ENCODE results near the gene PIK3R5.
"Not testable (repeated sequence)": the region's sequence is repeated elsewhere in the genome, so short reads cannot be mapped to it uniquely, and the experiment has no call there.

PIK3R5 gene

DNA sequence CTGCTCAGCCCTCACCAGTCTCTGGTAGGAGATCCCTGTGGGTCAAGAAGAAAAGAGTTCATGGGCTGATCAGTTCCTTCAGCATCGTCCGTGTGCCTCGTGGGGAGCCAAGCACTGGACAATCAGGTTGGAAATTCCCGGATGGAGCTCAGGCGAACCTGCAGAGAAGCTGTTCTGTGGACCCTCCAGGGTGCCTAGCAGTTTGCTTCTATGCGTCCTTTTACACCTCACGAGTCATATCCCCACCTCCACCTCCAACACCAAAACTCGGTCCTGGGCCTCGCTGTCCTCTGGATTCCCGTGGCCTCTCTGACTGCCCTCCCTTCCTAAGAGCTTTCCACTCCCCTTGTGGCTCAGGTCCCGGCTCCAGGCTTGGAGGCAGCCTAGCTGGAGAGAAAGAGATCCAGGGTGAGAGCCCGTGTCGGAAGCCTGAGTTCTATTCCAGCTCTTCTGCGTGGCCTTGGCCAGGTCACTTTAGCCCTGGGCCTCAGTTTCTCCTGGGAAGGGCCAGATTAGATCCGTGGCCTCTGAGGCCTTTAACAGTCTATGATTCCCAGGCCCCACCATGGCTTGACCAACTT, 71.8 kb downstream of the PIK3R5 start:
- no peak for DNase-seq

DNA sequence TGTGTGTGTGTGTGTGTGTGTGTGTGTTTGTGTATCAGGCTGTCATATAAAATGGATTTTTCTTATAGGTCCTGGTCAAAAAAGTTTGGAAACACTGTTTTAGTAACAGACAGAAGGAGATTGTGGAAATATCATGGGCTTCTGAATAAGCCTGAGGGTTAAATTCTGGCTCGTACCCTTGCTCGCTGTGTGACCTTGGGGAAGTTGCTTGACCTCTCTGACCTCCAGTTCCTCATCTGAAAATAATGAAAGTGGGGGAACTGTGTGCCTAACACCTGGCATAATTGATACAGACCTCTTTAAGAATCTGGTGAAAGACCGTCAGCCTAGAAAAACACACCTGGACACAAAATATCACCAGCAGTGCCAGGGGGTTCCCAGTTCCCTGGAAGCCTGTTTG, 72.4 kb downstream of the PIK3R5 start:
- no peak for DNase-seq

DNA sequence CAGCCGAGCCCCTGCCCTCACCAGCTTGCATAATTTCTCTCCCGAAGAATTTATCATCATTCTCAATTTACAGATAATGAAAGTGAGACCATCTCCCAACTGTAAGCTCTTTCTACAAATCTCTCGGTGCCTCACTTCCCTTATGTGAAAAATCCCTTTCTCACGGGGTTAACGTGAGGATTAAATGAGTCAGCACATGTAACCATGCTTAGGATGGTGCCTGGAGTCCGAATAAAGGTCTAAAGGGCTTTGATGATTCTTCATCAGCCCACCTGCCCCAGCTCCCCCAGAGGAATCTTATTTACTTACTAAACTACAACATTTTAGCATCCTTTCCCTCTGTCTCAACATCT, 73.2 kb downstream of the PIK3R5 start:
- DNase-seq, result no peak

DNA sequence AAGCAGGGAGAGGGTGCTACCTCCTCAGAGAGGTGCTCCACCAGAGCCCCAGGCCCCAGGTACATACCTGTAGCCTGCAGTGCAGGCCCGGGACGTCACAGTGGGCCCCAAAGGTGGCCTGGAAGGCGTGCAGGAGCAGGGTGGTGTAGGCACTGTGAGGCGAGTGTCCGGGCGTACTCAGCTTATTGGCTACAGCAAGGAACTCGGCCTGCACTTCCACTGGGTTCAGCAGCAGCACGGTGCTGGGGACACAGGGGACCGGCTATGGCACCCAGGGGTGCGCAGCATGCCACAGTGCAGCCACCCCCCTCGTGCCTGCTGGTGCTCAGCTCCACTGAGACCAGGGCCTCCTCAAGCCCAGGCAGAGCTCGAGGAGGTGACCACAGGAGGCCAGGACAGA, 74.8 kb downstream of the PIK3R5 start:
- DNase-seq, result no peak

DNA sequence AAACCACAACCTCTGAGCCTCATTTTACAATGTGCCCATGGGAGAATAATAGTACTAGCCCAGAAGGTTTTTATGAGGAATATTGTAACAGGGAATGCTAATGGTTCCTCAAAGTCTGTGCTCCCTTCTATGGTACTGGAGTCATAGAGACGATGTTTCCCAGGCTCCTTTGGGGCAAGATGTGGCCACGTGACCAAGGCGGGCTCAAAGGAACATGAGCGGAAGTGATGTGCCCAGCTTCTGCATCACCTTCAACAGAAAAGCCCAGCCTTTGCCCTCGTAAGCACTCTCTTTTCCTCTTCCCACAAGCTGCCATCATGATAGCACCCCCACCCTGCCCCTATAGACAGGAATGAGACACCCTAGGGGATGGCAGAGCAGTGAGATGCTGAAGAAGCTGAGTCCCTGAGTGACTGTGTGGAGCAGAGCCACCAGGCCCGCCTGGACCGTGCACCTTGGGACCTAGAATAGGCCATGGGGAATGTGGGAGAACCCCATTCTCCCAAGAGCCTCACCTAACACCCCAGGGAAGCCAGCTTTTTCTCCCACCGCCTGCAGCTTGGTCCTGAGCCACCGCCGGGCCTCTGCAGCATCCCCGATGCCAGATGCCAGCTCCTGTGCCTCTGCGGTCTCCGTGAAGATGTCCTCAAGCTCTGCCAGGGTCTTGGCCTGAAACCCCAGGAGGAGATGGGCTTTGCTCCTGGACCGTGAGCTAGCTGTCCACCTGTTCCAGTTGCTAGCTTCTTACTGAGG, 75.9 kb downstream of the PIK3R5 start:
- DNase-seq, result no peak

DNA sequence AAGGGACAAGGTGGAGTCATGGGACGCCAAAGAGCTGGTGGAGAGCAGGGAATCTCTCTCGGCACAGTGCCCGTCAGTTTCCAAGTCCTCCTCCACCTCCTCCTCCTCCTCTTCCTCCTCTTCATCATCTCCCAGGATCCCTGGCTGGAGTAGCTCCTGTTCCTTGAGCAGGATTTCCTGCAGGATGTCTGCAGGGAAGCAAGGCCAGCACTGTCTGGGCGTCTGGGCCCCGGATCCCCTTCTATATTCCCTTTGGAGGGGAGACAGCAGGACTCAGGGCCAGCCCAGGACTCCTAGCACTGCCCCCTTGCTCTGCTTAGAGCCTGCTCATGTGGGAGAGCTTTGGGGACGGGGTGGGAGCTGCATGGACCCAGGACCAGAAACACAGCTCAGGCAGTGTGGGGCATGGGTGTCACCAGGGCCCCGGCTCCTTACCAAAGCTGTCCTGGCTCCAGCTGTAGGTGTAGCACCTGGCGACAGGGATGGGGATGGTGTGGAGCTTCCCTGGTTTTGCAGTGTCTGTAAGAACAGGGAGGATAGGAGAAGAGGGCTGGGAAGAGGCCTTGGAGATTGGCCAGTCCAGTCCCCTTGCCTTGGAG, 76.7 kb downstream of the PIK3R5 start:
- no peak for DNase-seq

DNA sequence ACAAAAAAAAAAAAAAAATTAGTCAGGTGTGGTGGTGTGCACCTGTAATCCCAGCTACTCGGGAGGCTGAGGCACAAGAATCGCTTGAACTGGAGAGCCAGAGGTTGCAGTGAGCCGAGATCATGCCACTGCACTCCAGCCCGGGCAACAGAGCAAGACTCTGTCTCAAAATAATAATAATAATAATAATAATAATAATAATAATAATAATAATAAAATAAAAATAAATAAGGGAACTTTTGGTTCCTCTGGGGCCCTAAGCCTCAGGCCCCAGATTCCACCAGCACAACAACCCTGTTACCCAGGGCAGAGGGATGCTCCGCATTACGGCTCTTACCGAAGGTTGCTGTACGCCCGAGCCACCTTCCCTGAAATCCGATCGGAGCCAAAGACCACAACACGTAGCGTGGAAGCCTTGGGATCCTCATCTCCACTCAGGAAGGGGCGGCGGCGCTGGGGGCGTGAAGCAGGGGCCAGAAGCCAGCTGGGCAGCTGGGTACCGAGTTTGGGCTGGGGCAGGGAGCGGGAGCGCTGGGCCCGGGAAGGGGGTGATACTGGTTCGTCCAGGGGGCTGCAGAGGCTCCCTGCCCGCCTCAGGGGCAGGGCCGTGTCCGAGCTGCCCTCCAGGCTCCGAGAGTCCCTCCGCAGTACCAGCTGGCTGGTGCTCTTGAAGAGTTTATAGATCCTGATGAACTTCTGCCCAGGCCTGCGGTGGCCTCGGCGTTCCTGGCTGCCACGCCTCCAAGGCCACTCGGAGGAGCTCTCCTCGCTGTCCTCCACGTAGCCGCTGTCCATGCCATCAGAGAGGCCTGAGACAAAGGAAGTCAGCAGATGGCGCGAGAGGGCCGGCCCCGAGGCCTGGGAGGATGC, 77.4 kb downstream of the PIK3R5 start:
- DNase-seq, result no peak

DNA sequence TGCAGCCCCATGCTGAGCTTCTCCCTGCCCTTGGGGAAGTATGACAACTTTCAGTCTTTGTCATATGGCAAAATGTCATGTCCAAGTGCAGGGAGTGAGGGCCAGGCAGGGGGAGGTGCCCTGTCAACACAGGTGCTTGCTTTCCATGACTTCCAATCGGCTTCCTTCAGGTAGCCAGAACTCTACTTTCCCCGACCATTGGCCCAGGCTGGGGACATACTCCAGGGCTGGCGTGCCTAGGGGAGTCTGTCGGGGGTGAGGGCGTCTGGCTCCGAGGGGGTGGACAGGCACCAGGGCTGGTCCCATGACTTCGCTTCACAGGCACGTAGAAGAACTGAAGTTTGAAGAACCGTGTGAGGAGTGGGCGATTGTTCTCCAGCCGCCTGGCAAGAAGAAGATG, 78.2 kb downstream of the PIK3R5 start:
- DNase-seq, result no peak

DNA sequence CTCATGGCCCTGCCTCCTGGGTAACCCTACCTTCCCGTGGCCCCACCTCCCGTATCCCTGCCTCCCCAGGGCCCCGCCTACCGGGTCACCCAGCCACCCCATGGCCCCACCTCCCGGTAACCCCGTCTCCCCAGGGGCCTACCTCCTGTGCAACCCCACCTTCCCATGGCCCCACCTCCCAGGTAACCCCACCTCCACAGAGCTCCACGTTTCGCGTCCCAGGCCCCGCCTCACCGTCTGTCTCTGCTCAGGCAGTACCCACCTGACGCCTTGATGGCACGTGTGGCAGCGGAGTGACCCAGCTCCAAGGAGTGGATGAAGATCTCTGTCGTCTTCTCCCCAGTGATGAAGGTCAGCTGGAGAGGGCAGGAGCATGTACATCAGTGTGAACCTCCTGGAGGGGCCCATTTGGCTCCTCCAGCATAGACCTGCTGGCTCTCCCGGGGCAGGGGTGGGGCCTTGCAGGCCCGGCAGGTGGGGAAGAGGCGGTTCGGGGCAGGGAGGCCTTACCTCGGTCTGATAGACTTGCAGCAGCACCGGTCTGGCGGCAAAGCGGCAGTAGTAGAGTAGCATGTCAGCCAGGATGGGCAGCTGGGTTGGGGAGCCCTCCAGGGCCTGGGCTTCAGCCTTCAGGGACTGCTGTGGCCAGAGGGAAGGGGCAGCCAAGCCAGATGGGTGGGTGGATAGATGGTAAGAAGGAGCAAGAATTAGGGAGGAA, 79.4 kb downstream of the PIK3R5 start:
- DNase-seq, result no peak

DNA sequence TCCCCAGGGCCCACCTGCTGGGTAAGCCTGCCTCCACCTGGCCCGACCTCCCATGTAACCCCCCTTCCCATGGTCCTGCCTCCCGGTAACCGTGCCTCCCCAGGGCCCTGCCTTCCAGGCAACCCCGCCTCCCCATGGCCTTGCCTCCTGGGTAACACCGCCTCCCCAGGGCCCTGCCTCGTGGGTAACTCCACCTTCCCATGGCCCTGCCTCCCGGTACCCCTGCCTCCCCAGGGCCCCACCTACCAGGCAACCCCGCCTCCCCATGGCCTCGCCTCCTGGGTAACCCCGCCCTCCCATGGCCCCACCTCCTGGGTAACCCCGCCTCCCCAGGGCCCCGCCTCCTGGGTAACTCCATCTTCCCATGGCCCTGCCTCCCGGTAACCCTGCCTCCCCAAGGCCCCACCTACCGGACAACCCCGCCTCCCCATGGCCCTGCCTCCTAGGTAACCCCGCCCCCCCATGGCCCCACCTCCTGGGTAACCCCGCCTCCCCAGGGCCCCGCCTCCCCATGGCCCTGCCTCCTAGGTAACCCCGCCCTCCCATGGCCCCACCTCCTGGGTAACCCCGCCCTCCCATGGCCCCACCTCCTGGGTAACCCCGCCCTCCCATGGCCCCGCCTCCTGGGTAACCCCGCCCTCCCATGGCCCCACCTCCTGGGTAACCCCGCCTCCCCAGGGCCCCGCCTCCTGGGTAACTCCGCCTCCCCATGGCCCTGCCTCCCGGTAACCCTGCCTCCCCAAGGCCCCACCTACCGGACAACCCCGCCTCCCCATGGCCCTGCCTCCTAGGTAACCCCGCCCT, 80.1 kb downstream of the PIK3R5 start:
- DNase-seq, result not testable (repeated sequence)

DNA sequence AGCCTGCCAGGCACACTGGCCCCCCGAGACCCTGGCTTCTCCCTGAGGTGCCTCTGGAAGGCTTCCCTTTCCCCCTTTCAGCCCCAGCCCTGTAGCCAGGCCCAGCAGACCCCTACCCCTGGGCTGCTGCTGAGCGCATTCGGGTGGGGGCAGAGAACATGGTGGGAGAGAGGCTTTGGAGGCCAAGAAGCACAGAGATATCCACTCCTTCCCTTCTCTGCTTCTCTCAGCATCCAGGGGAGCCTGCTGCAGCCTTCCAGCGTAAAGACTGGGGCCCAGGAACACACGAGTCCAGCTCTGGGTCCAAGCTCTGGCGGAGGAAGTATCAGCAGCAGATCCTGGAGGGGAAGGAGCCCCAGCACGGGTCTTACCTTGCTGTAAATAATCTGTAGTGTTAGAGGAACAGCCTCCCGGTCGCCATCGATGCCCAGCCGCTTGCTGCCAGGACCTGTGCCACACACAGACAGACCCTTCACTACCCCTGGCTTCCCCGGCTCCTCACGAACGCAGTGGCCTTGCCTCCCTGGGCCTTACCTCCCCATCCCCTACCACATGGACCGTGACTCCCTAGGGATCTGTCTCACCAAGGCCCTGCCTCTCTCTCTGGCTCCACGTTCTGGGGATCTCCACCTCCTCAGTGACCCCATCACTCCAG, 81.0 kb downstream of the PIK3R5 start:
- DNase-seq, result no peak

DNA sequence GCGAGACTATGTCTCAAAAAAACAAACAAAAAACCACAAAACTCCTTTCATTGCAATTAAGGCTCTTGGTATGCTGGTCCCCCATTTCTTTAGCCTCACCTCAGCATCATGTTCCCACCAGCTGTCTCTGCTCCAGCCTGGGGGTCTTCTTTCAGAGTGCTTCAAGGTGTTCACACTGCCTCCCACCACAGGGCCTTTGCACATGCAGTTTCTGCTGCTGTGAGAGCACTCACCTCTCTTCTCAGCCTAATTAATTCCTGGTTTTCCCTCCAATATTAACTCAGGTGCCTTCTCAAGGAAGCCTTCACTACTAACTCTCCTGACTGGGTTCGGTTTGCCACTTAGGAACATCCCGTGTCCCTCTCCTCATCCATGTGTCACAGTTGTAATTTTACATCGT, 82.2 kb downstream of the PIK3R5 start:
- DNase-seq, result no peak

DNA sequence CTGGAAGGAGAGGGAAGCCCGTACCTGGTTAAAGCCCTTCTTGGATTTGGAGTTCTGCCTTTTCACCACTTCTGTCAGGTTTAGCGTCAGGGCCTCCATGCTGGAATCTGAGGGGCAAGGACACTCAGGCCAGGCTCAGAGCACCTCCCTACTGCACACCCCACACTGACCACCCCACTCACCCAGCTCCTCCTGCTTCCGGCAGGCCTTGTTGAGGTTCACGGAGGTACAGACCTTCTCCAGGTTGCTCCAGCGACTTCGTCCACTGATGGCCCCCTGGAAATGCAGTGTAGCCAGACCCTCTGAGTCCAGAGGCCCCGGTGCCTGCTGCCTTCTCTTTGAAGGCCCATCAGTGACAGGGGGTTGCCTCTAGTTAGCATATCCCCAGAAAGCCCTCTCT, 83.9 kb downstream of the PIK3R5 start:
- no peak for DNase-seq

DNA sequence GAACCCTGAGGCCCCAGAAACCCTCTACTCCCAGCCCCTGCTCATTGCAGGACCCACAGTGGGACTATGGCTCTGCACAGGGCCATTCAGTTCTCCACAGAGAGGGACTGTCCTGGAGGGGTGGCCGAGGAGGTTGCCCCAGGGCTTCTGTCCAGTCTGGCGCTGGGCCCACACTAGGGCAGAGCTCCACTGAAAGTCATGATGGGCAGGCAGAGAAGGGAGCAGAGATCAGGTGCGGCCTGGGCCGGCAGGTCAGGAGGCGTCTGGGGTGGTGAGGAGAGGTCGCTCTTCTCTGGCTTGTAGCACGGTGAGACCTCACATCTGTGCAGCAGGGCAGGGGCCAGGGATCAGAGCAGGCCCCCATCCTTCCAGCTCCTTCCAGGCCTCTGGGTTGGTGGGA, 85.0 kb downstream of the PIK3R5 start:
- DNase-seq, result no peak

DNA sequence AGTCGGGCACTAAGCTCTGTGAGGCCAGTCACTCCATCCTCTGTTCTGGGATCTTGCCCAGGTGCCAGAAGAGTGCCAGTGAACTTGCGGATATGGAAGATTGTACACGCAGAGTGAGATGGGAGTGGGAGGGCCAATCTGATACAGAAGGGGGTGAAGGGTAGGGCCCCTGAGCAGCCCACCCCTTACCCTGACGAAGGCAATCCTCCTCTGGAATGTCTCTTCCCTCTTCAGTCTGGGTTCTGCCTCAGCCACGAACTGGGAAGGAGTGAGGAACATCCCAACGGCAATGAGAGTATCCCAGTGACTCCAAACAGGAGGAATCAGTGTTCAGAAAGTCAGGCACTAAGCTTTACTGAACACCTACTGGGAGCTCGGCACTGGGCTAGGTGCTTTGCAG, 86.1 kb downstream of the PIK3R5 start:
- DNase-seq, result no peak

DNA sequence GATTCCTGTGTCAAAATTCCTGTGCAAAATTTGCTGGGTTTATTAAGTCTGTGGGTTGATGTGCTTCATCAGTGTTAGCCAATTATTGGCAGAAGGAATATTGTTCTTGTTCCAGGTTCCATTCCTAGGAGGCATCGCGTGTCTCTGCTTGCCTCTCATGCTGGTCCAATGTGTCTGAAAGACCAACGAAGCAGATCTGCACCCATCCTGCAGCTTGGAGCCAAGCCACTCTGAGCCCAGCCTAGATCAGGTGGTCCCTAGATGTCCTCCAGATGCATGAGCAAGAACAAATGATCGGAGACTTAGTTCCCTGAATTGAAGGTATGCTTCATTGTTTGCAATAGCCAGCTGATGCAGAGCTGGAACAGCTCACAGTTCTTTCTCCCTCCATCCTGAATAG, 87.5 kb downstream of the PIK3R5 start:
- DNase-seq, result no peak

DNA sequence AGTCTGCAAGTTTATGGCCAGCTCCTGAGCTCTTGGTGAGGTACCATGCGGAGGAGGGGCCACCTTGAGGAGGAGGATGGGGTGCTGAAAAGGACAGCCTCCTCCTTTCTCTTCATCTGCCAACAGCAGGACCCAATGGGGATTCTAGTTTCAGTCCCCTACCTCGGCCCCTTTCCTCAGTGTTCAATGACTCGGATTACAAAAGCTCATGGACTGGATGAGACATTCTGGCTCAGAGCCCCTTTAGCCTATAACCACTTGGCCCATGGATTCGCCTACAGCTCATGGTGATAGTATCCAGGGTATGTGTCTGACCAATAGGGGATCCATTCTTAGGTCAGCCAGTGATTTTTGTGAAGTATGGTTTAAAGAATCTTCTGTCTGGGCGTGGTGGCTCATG, 89.5 kb downstream of the PIK3R5 start:
- DNase-seq, result no peak

DNA sequence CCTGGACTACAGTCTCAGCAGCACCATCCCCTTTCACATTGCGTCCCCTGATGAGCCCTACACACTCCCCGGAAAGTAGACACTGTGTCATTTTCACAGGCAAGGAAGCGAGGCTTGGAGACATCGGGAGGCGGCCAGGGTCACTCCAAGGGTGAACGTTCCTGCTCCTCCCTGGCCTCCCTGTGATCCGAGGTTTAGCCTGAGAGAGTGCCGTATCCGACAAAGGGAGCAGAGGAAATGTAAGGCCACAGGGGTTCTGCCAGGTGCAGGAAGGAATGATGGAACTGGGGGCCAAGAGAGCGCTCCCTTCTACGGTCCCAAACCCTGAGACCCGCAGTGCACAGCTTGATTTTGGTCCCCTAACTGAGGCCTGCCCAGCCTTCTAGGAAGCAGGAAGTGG, 90.1 kb downstream of the PIK3R5 start:
- DNase-seq, result no peak

DNA sequence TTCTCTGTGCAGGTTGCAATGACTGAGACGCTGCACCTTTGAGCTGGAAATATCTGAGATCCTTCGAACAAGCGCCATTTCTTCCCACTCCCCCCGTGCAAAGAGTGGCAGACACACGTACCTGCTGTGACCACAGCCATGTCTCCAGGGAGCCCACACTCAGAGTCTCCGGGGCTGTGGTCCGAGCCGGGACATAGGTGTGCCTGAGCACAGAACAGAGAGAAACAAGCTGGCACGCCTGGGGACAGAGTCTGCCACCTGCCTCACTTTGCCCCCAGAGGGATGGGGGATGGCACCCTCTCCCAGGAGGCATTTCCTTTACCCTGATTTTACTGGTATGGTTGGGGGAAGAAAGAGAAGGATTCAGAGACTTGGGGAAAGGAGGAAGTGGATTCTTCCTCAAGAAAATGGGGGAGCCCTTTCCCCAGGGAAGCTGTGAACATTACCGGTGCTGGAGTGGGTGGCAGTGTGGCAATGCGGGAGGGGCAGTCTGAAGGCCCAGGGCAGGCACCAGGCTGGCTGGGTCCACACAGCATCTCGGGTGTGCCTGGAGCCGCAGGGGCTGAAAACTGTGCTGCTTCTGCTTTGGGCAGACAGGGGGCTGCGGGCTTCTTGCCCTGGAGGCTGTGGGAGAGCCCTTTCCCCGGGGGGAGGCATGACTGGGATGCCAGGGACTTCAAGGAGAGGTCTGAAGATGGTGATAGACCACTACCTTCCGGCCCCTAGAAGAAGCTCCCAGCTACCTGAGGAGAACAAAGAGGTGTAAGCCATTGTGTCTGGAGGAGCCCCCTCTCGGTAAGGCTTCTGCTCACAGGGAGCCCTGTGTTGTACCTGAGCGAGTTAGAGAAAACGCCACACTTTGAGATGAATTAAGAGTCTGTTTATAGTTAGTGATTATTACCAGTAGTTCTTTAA, 91.4 kb downstream of the PIK3R5 start:
- no peak for DNase-seq

DNA sequence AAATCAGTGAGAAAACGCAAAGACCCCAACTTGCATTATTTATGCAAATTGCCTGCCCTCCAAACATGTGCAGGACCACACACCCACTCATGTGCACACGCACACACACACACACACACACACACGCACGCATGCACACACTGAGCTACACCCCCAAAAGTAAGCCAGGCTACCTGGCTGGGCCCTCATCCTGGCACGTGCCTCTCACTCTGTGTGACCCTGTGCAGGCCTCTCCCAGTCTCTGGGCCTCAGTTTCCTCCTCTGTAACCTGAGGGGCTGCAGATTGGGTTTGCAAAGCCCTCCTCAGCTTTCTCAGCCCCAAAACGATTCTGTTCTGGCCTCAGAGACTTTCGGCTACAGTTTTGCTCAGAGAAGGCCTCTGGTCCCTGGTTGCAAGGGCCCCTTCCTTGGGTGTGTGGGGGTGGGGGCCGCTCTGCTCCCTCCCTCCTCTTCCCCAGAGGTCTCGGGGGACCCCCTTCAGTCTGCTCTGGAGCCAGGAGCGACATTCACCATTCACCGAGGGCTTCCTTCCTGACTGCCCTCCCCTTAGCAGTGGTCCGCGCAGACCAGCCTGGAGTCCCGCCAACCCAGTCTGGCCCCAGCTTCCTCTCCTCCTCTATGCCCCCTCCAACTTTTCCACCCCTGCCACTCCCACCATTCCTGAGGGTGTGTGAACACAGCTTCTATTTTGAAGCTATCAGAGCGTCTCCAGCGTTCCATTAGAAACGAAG, 92.6 kb downstream of the PIK3R5 start:
- no peak for DNase-seq
